Cardiac septum (tissue), 1 donor: ENCODE results near the gene HARS1. TPM values are rescaled to one million over a fixed set of nuclear protein-coding genes. Genes with fewer than 3 reads are reported as not detected.
"Not testable (repeated sequence)": the region's sequence is repeated elsewhere in the genome, so short reads cannot be mapped to it uniquely, and the experiment has no call there.

Experiments used
- DNase-seq: peaks from one replicate; pipeline ENCODE4 v3.0.0-alpha.2; 2020; ENCODE audit warnings: low spot score
- intact Hi-C: fragments of 100-400 bp; cut with DNase I; formaldehyde crosslinking; loops from one replicate; pipeline ENCODE4 v1.14.0; 2022
- long read RNA-seq: library from polyadenylated mRNA; unstranded; transcript quantifications from one replicate; pipeline ENCODE4 v2.0.0, GENCODE V29; 2021
- total RNA-seq: library from RNA; stranded (reverse); fragmentation: NEBNext Ultra II Directional; extraction: Animal tissue kit (Norgen Biotek cat#: 25700); gene quantifications from one replicate; pipeline ENCODE4 v1.2.1, GENCODE V29; 2021
- donor health status: DM: no; HTN: no; CAD: no.

The HARS1 gene
- 37.8 TPM for total RNA-seq
- long read RNA-seq, transcript HARS-215 (13 exons, 1,945 nt): major isoform, 64 of 79 reads
- long read RNA-seq, transcript HARS-204 (12 exons, 1,789 nt): minor isoform, 5 of 79 reads
- long read RNA-seq, partial matches to known transcripts: 5 of 79 reads
- long read RNA-seq, other reads (novel, unspliced or antisense): 3 of 79 reads

GRCh38 chr5:140690941-140691924, at the start of gene HARS1, which contains the start of gene HARS2:
Gene HARS1 (minus strand): TSS chr5:140691370. CDS start chr5:140691304, 66 bp downstream.
Gene HARS2 (plus strand): TSS chr5:140691455. CDS start chr5:140691649, 194 bp downstream.
- intact Hi-C loops: loop anchor here (1.0 to 2.0 kb wide), 3 partner anchors 27 to 126 kb away; partner anchors contain the start of genes APBB3, IK, NDUFA2 and SLC35A4
- DNase-seq: peak; percentile 96

GRCh38 chr5:140737486-140737885, 46.3 kb upstream of the HARS1 start:
- intact Hi-C loops: no loop called here
- no peak for DNase-seq

- intact Hi-C loops: no loop called here
These were observed 43.2 kb upstream of the HARS1 start for GRCh38 chr5:140734354-140734753.

GRCh38 chr5:140733098-140733497, 41.9 kb upstream of the HARS1 start:
- no peak for DNase-seq
- intact Hi-C loops: no loop called here

More at GRCh38 chr5:140734354-140734753, 43.2 kb upstream of the HARS1 start:
- no peak for DNase-seq

- intact Hi-C loops: no loop called here
- no peak for DNase-seq
These were observed 34.8 kb upstream of the HARS1 start for GRCh38 chr5:140725799-140726471.

GRCh38 chr5:140721395-140721794, 30.2 kb upstream of the HARS1 start:
- intact Hi-C loops, DNase-seq: not testable (repeated sequence)

- DNase-seq, intact Hi-C loops: not testable (repeated sequence)
These were observed 29.6 kb upstream of the HARS1 start for GRCh38 chr5:140720738-140721137.

- intact Hi-C loops: no loop called here
- no peak for DNase-seq
These were observed 27.1 kb upstream of the HARS1 start for GRCh38 chr5:140718266-140718592.

- DNase-seq, intact Hi-C loops: not testable (repeated sequence)
These were observed 25.1 kb upstream of the HARS1 start for GRCh38 chr5:140716238-140716637.

- intact Hi-C loops: loop anchor here (5.0 kb wide), 1 partner anchor 341 kb away; no protein-coding TSS in a partner anchor
These were observed 22.5 kb upstream of the HARS1 start for GRCh38 chr5:140713562-140714094.

GRCh38 chr5:140711794-140712193, 20.6 kb upstream of the HARS1 start:
- no peak for DNase-seq
- intact Hi-C loops: loop anchor here (5.0 kb wide), 1 partner anchor 339 kb away; no protein-coding TSS in a partner anchor

More at GRCh38 chr5:140713562-140714094, 22.5 kb upstream of the HARS1 start:
- DNase-seq: no peak

GRCh38 chr5:140710899-140711552, 19.9 kb upstream of the HARS1 start:
- intact Hi-C loops: loop anchor here (5.0 kb wide), 1 partner anchor 339 kb away; no protein-coding TSS in a partner anchor
- DNase-seq: peak; percentile 90

GRCh38 chr5:140708787-140709186, 17.6 kb upstream of the HARS1 start:
- intact Hi-C loops, DNase-seq: not testable (repeated sequence)

GRCh38 chr5:140707812-140708211, 16.6 kb upstream of the HARS1 start:
- intact Hi-C loops: no loop called here
- DNase-seq: no peak

GRCh38 chr5:140700177-140701144, 9.3 kb upstream of the HARS1 start, which contains the start of gene ZMAT2:
Gene ZMAT2 (plus strand): TSS chr5:140700447. CDS start chr5:140700461, 14 bp downstream.
- peak; percentile 98 for DNase-seq
- intact Hi-C loops: no loop called here

GRCh38 chr5:140696891-140697492, 5.8 kb upstream of the HARS1 start:
- intact Hi-C loops: no loop called here
- DNase-seq: no peak

GRCh38 chr5:140694276-140694675, 3.1 kb upstream of the HARS1 start:
- DNase-seq: no peak
- intact Hi-C loops: no loop called here
